Hepatic stellate cell (primary cell): ENCODE measurements around the gene BLOC1S6.

Source experiments
- DNase-seq: peaks from one replicate; pipeline ENCODE4 v3.0.0; 2011; ENCODE audit warnings: low spot score

BLOC1S6 gene

GRCh38 chr15:45587095-45587862, at the start of gene BLOC1S6:
Gene BLOC1S6 (plus strand): TSS chr15:45587379. CDS start chr15:45587444, 65 bp downstream.
- peak; percentile 77 for DNase-seq

DNA sequence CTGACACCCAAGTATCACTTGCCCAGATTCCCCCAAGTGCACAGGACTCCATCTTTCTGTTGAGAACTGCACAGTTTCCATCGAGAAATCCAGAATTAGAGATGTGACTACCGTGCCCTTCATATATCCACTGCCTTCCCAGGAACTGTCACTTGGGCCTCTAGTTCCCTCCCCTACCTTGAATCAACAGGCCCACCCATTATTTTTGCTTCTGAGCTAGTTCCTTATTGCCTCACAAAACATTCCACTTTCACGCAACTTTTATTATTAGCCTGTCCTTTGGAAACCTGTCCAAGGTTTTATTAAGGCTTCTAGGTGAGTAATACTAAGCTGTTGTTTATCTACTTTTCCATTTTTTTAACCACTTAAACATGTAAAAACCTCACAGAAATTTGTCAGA, 47.5 kb upstream of the BLOC1S6 start:
- DNase-seq, result no peak

DNA sequence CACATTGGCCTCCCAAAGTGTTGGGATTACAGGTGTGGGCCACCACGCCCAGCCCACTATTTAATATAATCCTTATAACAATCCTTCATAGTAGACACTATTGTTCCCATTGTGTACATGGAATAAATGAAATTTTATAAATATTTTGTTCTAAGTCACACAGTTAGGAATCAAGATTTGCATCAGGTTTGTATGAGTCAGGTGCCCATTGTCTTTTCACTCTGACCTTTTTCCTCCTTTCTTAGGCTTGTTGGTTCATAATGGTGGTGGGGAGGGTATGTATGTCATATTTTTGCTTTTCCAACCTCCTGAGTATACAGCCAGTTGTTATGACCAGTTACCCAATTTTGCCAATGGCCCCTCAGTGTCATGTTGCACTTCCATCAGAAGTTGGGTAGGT, 46.6 kb upstream of the BLOC1S6 start:
- no peak for DNase-seq

GRCh38 chr15:45543051-45543450, 44.1 kb upstream of the BLOC1S6 start:
- no peak for DNase-seq

DNA sequence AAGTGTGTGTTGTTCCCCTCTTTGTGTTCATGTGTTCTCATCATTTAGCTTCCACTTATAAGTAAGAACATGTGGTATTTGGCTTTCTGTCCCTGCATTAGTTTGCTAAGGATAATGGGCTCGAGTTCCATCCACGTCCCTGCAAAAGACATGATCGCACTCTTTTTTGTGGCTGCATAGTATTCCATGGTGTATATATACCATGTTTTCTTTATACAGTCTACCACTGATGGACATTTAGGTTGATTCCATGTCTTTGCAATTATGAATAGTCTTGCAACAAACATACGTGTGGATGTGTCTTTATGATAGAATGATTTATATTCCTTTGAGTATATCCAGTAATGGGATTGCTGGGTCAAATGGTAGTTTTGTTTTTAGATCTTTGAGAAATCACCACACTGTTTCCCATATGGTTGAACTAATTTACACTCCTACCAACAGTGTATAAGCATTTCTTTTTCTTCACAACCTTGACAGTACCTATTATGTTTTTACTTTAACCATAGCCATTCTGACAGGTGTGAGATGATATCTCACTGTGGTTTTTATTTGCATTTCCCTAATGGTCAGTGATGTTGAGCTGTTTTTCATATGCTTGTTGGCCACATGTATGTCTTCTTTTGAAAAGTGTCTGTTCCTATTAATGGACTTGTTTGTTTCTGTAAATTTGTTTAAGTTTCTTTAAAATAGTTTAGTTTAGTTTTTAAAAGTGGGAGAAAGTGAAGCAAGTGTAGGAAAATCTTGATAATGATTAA, 42.7 kb upstream of the BLOC1S6 start:
- no peak for DNase-seq

GRCh38 chr15:45546789-45547188, 40.4 kb upstream of the BLOC1S6 start:
- no peak for DNase-seq

DNA sequence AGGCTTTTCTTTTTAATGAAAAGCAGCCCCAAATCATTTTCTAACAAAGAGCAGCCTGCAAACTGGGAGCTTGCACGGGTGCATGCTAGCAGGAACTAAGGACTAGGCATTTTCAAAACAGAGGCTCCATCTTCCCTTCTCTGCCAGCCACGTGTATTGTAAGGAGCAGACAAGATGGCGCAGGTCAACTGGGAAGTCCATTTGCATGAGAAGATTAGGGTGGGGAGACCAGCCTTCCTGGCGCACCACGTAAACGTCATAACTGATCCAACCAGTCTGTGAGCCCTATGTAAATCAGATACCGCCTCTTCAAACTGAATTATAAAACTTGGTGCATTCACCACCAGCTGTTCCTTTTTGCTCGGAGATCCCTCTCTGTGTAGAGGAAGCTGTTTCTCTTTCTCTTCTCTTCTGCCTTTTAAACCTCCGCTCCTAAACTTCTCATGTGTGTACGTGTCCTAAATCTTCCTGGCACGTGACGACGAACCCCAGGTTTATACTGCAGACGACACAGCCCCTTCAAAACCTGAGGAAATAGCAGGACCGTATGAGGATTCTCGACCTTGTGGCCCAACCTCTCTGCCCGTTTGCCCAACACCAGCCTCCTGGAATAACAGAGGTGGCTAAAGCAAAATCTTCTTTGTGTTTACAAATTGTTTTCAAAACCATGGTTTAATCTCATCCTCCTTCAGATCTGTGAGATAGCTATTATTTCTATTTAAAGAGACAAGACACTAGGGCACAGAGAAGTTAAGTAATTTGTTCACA, 38.2 kb upstream of the BLOC1S6 start:
- no peak for DNase-seq

GRCh38 chr15:45549541-45550220, 37.5 kb upstream of the BLOC1S6 start:
- DNase-seq, result peak; percentile 43

DNA sequence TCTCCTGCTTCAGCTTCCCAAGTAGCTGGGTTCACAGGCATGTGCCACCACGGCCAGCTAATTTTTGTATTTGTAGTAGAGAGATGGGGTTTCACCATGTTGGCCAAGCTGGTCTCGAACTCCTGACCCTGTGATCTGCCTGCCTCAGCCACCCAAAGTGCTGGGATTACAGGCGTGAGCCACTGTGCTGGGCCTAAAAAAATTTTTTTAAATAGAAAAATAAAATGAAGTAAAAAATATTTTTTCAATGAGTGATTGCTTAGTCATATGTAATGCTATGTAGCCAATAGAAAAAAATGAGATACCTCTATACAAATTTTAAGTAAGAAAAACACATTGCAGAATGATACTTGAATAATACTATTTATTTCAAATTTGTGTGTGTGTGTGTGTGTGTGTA, 36.7 kb upstream of the BLOC1S6 start:
- DNase-seq, result peak; percentile 22

DNA sequence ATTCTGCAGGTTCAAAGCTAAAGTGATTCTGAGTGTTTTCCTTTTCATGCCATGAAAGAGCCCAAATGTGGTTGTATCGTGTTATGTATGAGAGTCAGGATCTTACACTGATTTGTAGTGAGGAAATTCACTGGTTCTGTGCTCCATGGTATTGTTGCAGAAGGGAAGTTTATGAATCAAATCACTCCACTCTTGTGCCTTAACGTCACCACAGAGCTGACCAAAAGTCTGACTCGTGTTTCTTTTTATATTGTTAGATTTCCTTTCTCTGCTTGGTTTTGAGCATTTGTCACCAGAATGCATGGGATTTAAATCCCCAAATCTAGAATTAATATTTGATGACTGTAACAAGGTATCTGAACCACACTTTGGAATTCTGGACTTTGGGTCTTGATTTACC, 35.5 kb upstream of the BLOC1S6 start:
- DNase-seq, result no peak

- DNase-seq, result no peak
These were observed 31.1 kb upstream of the BLOC1S6 start for GRCh38 chr15:45555934-45556608.

GRCh38 chr15:45572617-45573016, 14.6 kb upstream of the BLOC1S6 start:
- DNase-seq, result no peak

DNA sequence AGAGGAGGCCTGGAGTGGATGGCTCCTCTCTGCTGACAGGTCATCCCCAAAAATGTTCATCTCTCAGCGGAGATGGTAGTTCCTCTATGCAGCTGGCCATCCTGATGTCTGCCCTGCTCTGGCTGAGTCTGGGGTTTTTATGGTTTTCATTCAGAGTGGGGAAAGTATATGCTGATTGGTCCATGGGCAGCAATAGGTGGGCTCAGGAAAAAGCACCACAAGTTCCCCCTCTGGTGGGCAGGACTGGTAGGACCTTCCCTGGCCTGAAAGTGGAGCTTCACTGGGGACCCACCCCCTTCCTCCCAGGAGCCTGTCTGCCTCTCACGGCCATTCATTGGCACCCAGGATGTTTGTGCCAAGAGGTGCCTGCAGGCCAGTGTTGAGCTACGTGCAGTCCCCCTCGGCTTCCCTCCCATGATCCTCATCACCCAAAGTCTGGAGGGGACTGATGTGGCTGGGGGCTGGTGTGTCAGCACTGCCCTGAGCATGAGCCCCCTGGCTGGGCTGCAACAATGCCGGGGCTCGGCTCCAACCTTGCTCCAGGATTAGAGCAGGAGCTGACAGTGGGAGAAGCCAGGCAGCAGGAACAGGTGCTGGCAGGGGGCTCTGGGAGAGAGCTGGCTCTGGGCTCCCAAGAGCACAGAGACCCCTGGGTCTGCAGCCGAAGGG, 13.1 kb upstream of the BLOC1S6 start:
- DNase-seq, result peak; percentile 11

DNA sequence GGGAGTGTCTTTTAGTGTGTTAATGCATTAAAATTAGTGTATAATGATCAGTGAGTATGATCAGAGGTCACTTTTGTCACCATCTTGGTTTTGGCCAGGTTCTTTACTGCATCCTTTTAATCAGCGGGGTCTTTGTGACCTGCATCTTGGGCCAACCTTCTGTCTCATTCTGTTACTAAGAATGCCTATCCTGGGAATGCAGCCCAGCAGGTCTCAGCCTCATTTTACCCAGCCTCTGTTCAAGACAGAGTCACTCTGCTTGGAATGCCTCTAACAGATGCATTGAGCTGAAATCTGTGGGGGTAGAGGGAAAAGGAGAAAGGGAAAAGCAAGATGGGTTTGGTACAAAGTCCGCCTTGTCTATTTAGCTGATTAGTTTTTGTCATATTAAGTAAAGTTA, 5.3 kb upstream of the BLOC1S6 start:
- DNase-seq, result no peak

GRCh38 chr15:45583731-45584639, 3.2 kb upstream of the BLOC1S6 start:
- no peak for DNase-seq

GRCh38 chr15:45585069-45585791, 1.9 kb upstream of the BLOC1S6 start:
- no peak for DNase-seq

GRCh38 chr15:45586125-45586524, 1.1 kb upstream of the BLOC1S6 start:
- no peak for DNase-seq

- DNase-seq, result no peak
These were observed 531 bp upstream of the BLOC1S6 start for GRCh38 chr15:45586601-45587094.

GRCh38 chr15:45587863-45588170, 638 bp downstream of the BLOC1S6 start:
- no peak for DNase-seq
